Measurements from ENCODE around the gene HOXB5.

HOXB5 gene

GRCh38 chr17:48598736-48599135 lies 5.2 kb upstream of the HOXB5 start:
- TF ChIP-seq TAF1 (IDR thresholded peaks at IDR 0.05; ENCODE audit: borderline replicate concordance, insufficient read depth, low read length), result no peak
- no peak for TF ChIP-seq SIN3A (IDR thresholded peaks at IDR 0.05; ENCODE audit: borderline replicate concordance, insufficient read depth, low read length)
- no peak for TF ChIP-seq FOXP2 (optimal IDR thresholded peaks at IDR 0.05; ENCODE audit: borderline replicate concordance, extremely low read depth, extremely low read length, insufficient read depth)
- no peak for TF ChIP-seq POLR2AphosphoS5 (IDR thresholded peaks at IDR 0.05; ENCODE audit: low read depth, low read length)
- TF ChIP-seq, protein P1, sequence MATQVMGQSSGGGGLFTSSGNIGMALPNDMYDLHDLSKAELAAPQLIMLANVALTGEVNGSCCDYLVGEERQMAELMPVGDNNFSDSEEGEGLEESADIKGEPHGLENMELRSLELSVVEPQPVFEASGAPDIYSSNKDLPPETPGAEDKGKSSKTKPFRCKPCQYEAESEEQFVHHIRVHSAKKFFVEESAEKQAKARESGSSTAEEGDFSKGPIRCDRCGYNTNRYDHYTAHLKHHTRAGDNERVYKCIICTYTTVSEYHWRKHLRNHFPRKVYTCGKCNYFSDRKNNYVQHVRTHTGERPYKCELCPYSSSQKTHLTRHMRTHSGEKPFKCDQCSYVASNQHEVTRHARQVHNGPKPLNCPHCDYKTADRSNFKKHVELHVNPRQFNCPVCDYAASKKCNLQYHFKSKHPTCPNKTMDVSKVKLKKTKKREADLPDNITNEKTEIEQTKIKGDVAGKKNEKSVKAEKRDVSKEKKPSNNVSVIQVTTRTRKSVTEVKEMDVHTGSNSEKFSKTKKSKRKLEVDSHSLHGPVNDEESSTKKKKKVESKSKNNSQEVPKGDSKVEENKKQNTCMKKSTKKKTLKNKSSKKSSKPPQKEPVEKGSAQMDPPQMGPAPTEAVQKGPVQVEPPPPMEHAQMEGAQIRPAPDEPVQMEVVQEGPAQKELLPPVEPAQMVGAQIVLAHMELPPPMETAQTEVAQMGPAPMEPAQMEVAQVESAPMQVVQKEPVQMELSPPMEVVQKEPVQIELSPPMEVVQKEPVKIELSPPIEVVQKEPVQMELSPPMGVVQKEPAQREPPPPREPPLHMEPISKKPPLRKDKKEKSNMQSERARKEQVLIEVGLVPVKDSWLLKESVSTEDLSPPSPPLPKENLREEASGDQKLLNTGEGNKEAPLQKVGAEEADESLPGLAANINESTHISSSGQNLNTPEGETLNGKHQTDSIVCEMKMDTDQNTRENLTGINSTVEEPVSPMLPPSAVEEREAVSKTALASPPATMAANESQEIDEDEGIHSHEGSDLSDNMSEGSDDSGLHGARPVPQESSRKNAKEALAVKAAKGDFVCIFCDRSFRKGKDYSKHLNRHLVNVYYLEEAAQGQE (IDR thresholded peaks at IDR 0.05; ENCODE audit: insufficient read depth in 1 of 2, low read depth in 2 of 2, low read length in 2 of 2), result no peak

DNA sequence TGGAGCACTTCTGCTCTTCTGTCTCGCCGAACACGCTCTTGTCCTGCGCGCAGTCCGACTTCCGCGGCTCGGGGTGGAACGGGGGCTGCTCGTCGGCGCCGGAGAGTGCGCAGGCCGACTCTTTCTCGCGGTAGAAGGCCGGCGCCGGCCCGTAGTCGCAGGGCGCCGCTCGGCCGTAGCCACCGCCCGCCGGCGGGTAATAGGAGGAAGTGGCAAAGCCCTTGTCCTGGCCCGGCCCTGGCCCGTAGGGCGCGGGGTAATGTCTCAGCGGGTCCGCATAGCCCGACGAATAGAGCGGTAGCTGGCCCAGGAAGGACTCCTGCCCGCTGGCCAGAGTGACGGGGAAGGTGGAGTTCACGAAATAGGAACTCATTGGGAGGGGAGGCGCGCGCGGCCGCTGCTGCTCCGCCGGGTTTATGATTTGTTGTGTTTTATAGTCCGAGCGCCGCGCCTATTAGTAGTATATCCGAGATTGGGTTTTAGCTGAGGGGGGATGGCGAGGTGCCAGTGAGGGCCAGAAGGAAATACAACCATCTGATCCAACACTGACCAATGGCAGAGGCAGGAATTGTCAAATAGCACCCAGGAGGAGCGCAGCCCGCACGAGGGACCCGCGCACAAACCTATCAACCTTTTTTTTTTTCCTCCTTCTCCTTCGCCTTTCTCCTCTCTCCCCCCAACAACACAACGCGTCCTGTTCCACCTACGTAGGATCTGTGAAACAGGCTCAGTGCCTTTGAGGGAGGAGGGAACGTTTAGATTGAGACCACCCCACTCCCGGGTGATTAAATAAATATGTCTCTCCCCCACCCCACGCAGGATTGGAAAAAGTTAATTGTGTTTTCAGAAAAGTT lies 4.4 kb upstream of the HOXB5 start:
- TF ChIP-seq SIN3A (IDR thresholded peaks at IDR 0.05; ENCODE audit: borderline replicate concordance, insufficient read depth, low read length) (no peak), FOXP2 (optimal IDR thresholded peaks at IDR 0.05; ENCODE audit: borderline replicate concordance, extremely low read depth, extremely low read length, insufficient read depth) (no peak), POLR2AphosphoS5 (IDR thresholded peaks at IDR 0.05; ENCODE audit: low read depth, low read length) (no peak), TAF1 (IDR thresholded peaks at IDR 0.05; ENCODE audit: borderline replicate concordance, insufficient read depth, low read length) (no peak)
- TF ChIP-seq, protein P1 (IDR thresholded peaks at IDR 0.05; ENCODE audit: insufficient read depth in 1 of 2, low read depth in 2 of 2, low read length in 2 of 2), result no peak

GRCh38 chr17:48597528-48597777 lies 3.9 kb upstream of the HOXB5 start:
- TF ChIP-seq FOXP2 (optimal IDR thresholded peaks at IDR 0.05; ENCODE audit: borderline replicate concordance, extremely low read depth, extremely low read length, insufficient read depth), result no peak
- no peak for TF ChIP-seq POLR2AphosphoS5 (IDR thresholded peaks at IDR 0.05; ENCODE audit: low read depth, low read length)
- TF ChIP-seq SIN3A (IDR thresholded peaks at IDR 0.05; ENCODE audit: borderline replicate concordance, insufficient read depth, low read length), result no peak
- TF ChIP-seq, protein P1 (IDR thresholded peaks at IDR 0.05; ENCODE audit: insufficient read depth in 1 of 2, low read depth in 2 of 2, low read length in 2 of 2), result no peak
- no peak for TF ChIP-seq TAF1 (IDR thresholded peaks at IDR 0.05; ENCODE audit: borderline replicate concordance, insufficient read depth, low read length)

GRCh38 chr17:48596735-48597527 lies 3.4 kb upstream of the HOXB5 start:
- TF ChIP-seq SIN3A (IDR thresholded peaks at IDR 0.05; ENCODE audit: borderline replicate concordance, insufficient read depth, low read length) (no peak), TAF1 (IDR thresholded peaks at IDR 0.05; ENCODE audit: borderline replicate concordance, insufficient read depth, low read length) (no peak), FOXP2 (optimal IDR thresholded peaks at IDR 0.05; ENCODE audit: borderline replicate concordance, extremely low read depth, extremely low read length, insufficient read depth) (no peak), POLR2AphosphoS5 (IDR thresholded peaks at IDR 0.05; ENCODE audit: low read depth, low read length) (no peak)
- TF ChIP-seq, protein P1 (IDR thresholded peaks at IDR 0.05; ENCODE audit: insufficient read depth in 1 of 2, low read depth in 2 of 2, low read length in 2 of 2), result no peak

Data from PFSK-1 (cell line).